NCI-H460 (cell line): ENCODE results near the gene PDE11A. TPM values are rescaled to one million over a fixed set of nuclear protein-coding genes. Genes with fewer than 3 reads are reported as not detected.
"Not testable (repeated sequence)": the region's sequence is repeated elsewhere in the genome, so short reads cannot be mapped to it uniquely, and the experiment has no call there.

Experiments
- DNase-seq: peaks from one replicate; pipeline ENCODE4 v3.0.0-alpha.2; 2016; ENCODE audit warnings: low read depth; ENCODE audit errors: extremely low read depth
- total RNA-seq: library from RNA; depleted of rRNA; stranded (reverse); fragments of >200 nt; shearing (Covaris generic); gene quantifications from 2 replicates; pipeline ENCODE4 v1.2.3, GENCODE V29; 2014

The PDE11A gene
- total RNA-seq, 1 experiment from 2014 or later = 0.07 TPM

- DNase-seq = no peak
Measured at GRCh38 chr2:177830881-177831386, 241.6 kb downstream of the PDE11A start.

GRCh38 chr2:177828557-177828956 lies 244.0 kb downstream of the PDE11A start:
- no peak for DNase-seq

GRCh38 chr2:177826897-177827296 lies 245.7 kb downstream of the PDE11A start:
- DNase-seq = no peak

GRCh38 chr2:177822941-177823340 lies 249.6 kb downstream of the PDE11A start:
- no peak for DNase-seq

GRCh38 chr2:177818412-177818811 lies 254.2 kb downstream of the PDE11A start:
- no peak for DNase-seq

- DNase-seq = no peak
Measured at GRCh38 chr2:177817300-177817699, 255.3 kb downstream of the PDE11A start.

GRCh38 chr2:177816766-177817165 lies 255.8 kb downstream of the PDE11A start:
- no peak for DNase-seq

GRCh38 chr2:177812713-177813396 lies 259.7 kb downstream of the PDE11A start:
- DNase-seq = no peak

- no peak for DNase-seq
Measured at GRCh38 chr2:177810906-177811305, 261.7 kb downstream of the PDE11A start.

DNA sequence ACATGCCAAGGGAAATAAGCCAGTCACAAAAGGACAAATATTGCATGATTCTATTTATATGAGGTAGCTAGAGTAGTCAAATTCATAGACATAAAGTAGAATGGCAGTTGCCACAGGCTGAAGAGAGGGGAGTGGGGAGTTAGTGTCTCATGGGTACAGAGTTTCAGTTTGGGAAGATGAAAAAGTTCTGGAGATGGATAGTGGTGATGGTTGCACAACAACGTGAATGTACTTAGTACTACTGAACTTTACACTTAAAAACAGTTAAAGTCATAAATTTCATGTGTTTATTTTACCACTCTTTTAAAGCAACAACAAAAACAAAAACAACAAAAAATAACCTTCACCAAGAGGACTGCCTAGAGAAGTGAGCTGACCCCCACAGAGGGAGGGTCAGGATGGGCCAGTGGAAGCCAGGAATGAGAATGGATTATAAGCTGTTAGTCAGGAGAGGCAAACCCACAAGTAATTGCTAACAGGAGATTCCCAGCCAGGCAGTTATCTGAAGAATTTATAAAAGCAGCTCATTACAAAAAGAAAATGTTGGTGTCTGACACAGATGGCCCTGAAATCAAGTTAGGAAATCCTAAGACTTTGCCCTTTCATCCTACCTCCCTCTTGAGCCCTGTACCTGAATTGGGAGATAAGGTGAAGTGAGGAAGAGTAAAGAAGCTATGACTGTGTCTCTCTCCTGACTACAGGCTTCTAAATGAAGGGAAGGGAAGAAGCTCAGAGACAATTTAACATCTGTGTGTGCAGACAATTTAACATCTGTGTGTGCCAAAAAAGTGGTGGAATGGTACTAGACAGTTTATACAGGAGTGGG lies 263.4 kb downstream of the PDE11A start:
- DNase-seq = no peak

GRCh38 chr2:177806025-177806424 lies 266.6 kb downstream of the PDE11A start:
- DNase-seq = no peak

- DNase-seq = peak; percentile 12
Measured at GRCh38 chr2:177799531-177799930, 273.0 kb downstream of the PDE11A start.

DNA sequence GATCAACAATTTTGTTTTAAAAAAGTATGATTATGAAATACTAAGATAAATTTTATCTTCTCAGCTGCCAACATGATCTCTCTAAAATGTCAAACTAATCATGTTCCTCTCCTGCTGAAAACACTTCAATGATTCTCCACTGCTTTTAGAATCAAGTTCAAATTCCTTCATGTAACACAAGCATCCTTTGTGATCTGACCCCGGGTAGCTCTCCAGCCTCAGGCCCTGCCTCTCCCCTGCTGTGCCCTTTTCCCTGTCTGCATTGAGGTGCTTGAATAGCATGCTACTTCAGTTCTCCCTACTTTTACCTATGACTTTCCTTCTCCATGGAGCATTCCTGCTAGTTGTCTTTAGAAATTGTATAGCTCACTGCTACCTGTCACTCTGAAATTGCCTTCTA lies 274.8 kb downstream of the PDE11A start:
- no peak for DNase-seq

DNA sequence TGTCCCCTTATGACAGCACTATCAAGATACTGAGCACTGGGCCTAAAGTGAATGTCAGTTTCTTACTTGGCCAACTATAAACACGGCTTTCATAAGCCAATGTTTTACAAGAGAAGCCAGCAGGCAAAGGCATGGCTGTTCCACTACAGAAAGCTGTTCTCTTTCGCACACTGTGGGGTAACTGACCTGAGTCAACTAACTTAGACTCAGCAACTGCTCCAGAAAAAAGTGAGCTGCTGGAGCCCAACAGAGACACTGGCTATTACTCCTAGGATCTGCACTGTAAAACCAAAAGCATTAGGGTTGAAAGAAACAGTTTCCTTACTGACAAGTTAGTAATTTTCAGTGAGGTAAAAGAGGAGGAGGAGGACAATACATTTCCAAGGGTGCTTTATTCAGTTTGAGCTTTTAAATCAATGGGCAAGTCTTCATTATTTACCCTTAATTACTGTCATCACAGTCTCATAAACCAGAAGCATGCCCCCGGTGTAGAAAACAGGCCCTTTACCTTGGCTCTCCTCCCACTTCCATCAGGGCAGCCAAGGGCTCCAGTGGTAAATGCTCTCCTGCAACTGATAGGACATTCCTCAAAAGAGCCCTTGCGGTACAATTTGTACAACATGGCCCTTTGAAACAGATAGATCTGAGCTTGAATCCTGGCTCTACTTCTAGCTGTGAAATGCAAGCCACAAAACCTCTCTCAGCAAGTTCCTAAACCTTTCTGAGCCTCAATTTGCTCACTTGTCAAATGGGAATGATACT lies 275.7 kb downstream of the PDE11A start:
- DNase-seq = no peak

GRCh38 chr2:177796011-177796410 lies 276.6 kb downstream of the PDE11A start:
- no peak for DNase-seq

DNA sequence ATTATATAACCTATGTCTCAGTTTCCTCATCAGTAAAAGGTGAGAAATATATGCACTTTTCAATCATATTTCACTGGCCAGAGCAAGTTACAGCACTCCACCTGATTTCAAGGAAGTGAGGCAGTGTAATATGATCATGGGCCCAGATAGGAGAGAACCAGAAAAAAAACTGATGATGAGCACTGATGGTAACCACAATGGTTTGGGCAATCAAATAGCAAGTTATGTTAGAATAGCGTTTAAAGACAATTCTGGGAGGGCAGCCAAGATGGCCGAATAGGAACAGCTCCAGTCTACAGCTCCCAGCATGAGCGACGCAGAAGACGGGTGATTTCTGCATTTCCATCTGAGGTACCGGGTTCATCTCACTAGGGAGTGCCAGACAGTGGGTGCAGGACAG lies 287.4 kb downstream of the PDE11A start:
- DNase-seq = not testable (repeated sequence)

- DNase-seq = no peak
Measured at GRCh38 chr2:177784745-177785067, 287.9 kb downstream of the PDE11A start.

GRCh38 chr2:177783835-177784744 lies 288.5 kb downstream of the PDE11A start:
- DNase-seq = no peak

- DNase-seq = no peak
Measured at GRCh38 chr2:177783091-177783490, 289.5 kb downstream of the PDE11A start.

GRCh38 chr2:177782613-177783012 lies 290.0 kb downstream of the PDE11A start:
- no peak for DNase-seq
